Adrenal gland (tissue), 5 donors: ENCODE data around the gene JPH3.

Experiments used
- POLR2A ChIP-seq, 2 donors: fragments of 450-650 bp; IDR thresholded peaks; one replicate each; pipeline ENCODE4 v1.6.1; 2017; ENCODE audit warnings: antibody characterized with exemption in 2 of 2, mild to moderate bottlenecking in 2 of 2, moderate library complexity in 1 of 2
- TF ChIP-seq, protein P1 (sequence below), 6 experiments: fragments of 450-650 bp in 4 of 6; fragments of 200-600 bp in 2 of 6; sonication (generic) in 1 of 6; IDR thresholded peaks; 1 replicate in 5 of 6; 2 replicates in 1 of 6; pipeline versions ENCODE4 v1.5.1 to v1.8.0; 2016 to 2021; ENCODE audit warnings: antibody characterized with exemption in 6 of 6, mild to moderate bottlenecking in 2 of 6, moderate library complexity in 1 of 6
- donor health status: DM: no; HTN: no; CAD: no.

DNA sequence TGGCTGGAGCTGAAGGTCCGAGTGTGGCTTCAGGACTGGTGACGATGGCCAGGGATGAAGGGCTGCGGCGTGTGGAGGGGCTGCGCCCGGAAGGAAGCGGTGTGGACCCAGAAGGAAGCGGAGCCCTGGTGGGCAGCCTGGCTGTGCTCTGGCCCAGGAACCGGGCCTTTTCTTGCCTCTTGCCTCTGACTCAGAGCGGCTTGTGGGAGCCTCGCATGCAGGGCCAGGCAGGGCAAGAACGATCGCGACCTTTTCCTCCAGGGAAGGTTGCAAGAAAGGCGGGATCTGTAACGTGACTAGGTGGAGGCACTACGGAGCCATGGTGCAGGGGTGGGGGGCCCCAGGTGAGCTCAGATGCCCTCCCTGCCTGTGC lies 78.0 kb downstream of the JPH3 start:
- TF ChIP-seq, protein P1, sequence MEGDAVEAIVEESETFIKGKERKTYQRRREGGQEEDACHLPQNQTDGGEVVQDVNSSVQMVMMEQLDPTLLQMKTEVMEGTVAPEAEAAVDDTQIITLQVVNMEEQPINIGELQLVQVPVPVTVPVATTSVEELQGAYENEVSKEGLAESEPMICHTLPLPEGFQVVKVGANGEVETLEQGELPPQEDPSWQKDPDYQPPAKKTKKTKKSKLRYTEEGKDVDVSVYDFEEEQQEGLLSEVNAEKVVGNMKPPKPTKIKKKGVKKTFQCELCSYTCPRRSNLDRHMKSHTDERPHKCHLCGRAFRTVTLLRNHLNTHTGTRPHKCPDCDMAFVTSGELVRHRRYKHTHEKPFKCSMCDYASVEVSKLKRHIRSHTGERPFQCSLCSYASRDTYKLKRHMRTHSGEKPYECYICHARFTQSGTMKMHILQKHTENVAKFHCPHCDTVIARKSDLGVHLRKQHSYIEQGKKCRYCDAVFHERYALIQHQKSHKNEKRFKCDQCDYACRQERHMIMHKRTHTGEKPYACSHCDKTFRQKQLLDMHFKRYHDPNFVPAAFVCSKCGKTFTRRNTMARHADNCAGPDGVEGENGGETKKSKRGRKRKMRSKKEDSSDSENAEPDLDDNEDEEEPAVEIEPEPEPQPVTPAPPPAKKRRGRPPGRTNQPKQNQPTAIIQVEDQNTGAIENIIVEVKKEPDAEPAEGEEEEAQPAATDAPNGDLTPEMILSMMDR (IDR thresholded peaks at IDR 0.05) = no peak
- no peak for TF ChIP-seq POLR2A (IDR thresholded peaks at IDR 0.05)
